Neural progenitor cell (in vitro differentiated cells): ENCODE results near the gene ZNG1B. TPM values are rescaled to one million over a fixed set of nuclear protein-coding genes. Genes with fewer than 3 reads are reported as not detected.
A peak's percentile ranks its signal among the peaks of the same experiment; 100 is the strongest.
"Not testable (repeated sequence)": the region's sequence is repeated elsewhere in the genome, so short reads cannot be mapped to it uniquely, and the experiment has no call there.

Source experiments
- DNase-seq: peaks from one replicate; pipeline ENCODE4 v3.0.0-alpha.2; 2016; ENCODE audit warnings: low spot score
- H2AFZ ChIP-seq: fragments of 200-600 bp; sonication (generic); replicated peaks from 2 replicates; pipeline ENCODE4 v1.6.1; 2016; ENCODE audit warnings: antibody characterized with exemption
- H3F3A ChIP-seq: fragments of 200-600 bp; sonication (generic); 2 replicates; pipeline ENCODE4 v1.6.1; 2016; ENCODE audit warnings: antibody characterized with exemption, low read depth
- H3K27ac ChIP-seq: fragments of 200-600 bp; sonication (generic); 2 replicates; pipeline ENCODE4 v1.5.1; 2016; ENCODE audit warnings: mild to moderate bottlenecking
- H3K27me3 ChIP-seq: fragments of 200-600 bp; sonication (generic); 2 replicates; pipeline ENCODE4 v1.6.1; 2016; ENCODE audit warnings: mild to moderate bottlenecking, moderate library complexity
- H3K36me3 ChIP-seq: fragments of 200-600 bp; sonication (generic); 2 replicates; pipeline ENCODE4 v1.5.1; 2016
- H3K4me1 ChIP-seq: fragments of 200-600 bp; sonication (generic); 2 replicates; pipeline ENCODE4 v1.6.1; 2016; ENCODE audit warnings: mixed run types
- H3K4me2 ChIP-seq: fragments of 200-600 bp; sonication (generic); 2 replicates; pipeline ENCODE4 v1.6.1; 2016
- H3K4me3 ChIP-seq: fragments of 200-600 bp; sonication (generic); 2 replicates; pipeline ENCODE4 v1.5.1; 2016
- H3K79me2 ChIP-seq: fragments of 200-600 bp; sonication (generic); 2 replicates; pipeline ENCODE4 v1.6.1; 2016; ENCODE audit warnings: low read depth
- H3K9ac ChIP-seq: fragments of 200-600 bp; sonication (generic); 2 replicates; pipeline ENCODE4 v1.6.1; 2016
- H3K9me3 ChIP-seq: fragments of 200-600 bp; sonication (generic); 2 replicates; pipeline ENCODE4 v1.5.1; 2016; ENCODE audit warnings: low read depth
- H4K20me1 ChIP-seq: fragments of 200-600 bp; sonication (generic); 2 replicates; pipeline ENCODE4 v1.6.1; 2016; ENCODE audit warnings: low read depth
- H3K27ac Mint-ChIP-seq: 3 replicates; pipeline ENCODE4 v1.8.0; 2021; ENCODE audit warnings: mixed read lengths
- H3K27me3 Mint-ChIP-seq: 2 replicates; pipeline ENCODE4 v1.8.0; 2022; ENCODE audit warnings: low read depth, mild to moderate bottlenecking, inconsistent platforms, moderate library complexity, mixed read lengths; ENCODE audit not compliant: insufficient read depth
- H3K36me3 Mint-ChIP-seq: 3 replicates; pipeline ENCODE4 v1.8.0; 2021; ENCODE audit warnings: mixed read lengths
- H3K4me1 Mint-ChIP-seq: 3 replicates; pipeline ENCODE4 v1.8.0; 2021; ENCODE audit warnings: mixed read lengths
- H3K4me3 Mint-ChIP-seq: 3 replicates; pipeline ENCODE4 v1.8.0; 2021; ENCODE audit warnings: mild to moderate bottlenecking, moderate library complexity, mixed read lengths
- H3K9me3 Mint-ChIP-seq: 3 replicates; pipeline ENCODE4 v1.8.0; 2020; ENCODE audit warnings: mixed read lengths
- EZH2 ChIP-seq: fragments of 200-600 bp; sonication (generic); IDR thresholded peaks from 2 replicates; pipeline ENCODE4 v1.6.1; 2017; ENCODE audit warnings: antibody characterized with exemption, mild to moderate bottlenecking, moderate library complexity
- EZH2phosphoT487 ChIP-seq: fragments of 200-600 bp; sonication (generic); IDR thresholded peaks from 2 replicates; pipeline ENCODE4 v1.6.1; 2017; ENCODE audit warnings: antibody characterized with exemption
- total RNA-seq: library from RNA; depleted of rRNA; stranded (reverse); fragments of >200 nt; gene quantifications from 2 replicates; pipeline ENCODE4 v1.2.3, GENCODE V29; 2015; ENCODE audit warnings: low replicate concordance

ZNG1B gene
- total RNA-seq, 1 donor from 2014 or later = 68.9 TPM

DNA sequence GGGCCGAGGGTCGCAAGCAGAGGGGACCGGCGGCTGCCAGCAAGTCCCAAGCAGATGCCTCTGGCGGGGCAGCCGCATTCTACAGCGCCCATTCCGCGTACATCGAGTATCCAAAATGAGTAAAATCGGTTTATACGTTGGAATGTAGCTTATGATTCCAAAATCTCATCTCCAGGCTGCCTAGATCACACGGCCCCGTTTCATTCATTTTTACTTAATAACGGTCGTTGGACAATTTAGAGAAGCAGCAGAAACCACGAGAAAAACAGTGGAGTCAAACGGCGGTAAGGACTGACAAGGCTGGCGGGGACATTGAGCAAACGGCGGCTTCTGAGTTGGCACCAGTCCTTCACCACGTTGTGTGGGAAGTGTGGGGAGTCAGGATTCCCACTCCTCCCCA lies 66.6 kb downstream of the ZNG1B start:
- H3K9ac ChIP-seq, H2AFZ ChIP-seq, H3K4me1 ChIP-seq, H3K79me2 ChIP-seq, H3K27ac Mint-ChIP-seq, H3K9me3 Mint-ChIP-seq, H3K36me3 ChIP-seq, H3K27ac ChIP-seq, H3K4me3 ChIP-seq, H3F3A ChIP-seq, H3K4me1 Mint-ChIP-seq, H3K36me3 Mint-ChIP-seq, H3K9me3 ChIP-seq: not testable (repeated sequence)
- peaks cover 13% of the 10 kb centered on the region for H4K20me1 ChIP-seq
- peak; percentile 71 for TF ChIP-seq EZH2phosphoT487
- TF ChIP-seq EZH2 = peak; percentile 74
- H3K27me3 ChIP-seq = peaks cover 97% of the 10 kb centered on the region
- H3K27me3 Mint-ChIP-seq = peaks cover 25% of the 10 kb centered on the region
- H3K4me2 ChIP-seq = peak overlapping the region; percentile 10
- DNase-seq = peak; percentile 24
- H3K4me3 Mint-ChIP-seq = peak overlapping the region; percentile 35

GRCh38 chr2:113507394-113508140 lies 70.1 kb downstream of the ZNG1B start:
- H3F3A ChIP-seq, H3K79me2 ChIP-seq, H3K36me3 ChIP-seq, H2AFZ ChIP-seq, H3K9me3 ChIP-seq, H4K20me1 ChIP-seq, DNase-seq, H3K4me2 ChIP-seq, H3K9me3 Mint-ChIP-seq, H3K27ac ChIP-seq, H3K27ac Mint-ChIP-seq, H3K4me1 ChIP-seq, H3K4me1 Mint-ChIP-seq, H3K4me3 Mint-ChIP-seq, H3K9ac ChIP-seq, H3K4me3 ChIP-seq, H3K36me3 Mint-ChIP-seq: not testable (repeated sequence)
- H3K27me3 Mint-ChIP-seq = peaks cover 25% of the 10 kb centered on the region
- peaks cover 89% of the 10 kb centered on the region for H3K27me3 ChIP-seq

DNA sequence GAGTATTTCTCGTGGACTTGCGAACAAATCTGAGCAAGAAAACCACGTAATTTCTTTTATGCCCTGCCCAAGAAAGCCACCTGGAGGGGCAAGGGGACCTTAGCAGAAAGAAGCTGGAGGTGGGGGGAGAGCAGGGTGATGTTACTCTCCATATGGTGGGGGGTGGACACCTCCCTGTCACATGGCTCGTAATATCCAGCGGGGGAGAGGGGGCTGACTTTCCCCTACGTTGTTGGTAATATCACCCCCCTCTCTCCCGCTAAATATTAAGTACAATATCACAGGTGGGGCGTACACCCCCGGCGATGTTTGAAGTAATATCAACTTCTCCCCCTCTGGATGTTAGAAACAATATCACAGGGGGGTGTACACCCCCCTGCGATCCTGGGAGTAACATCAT lies 70.7 kb downstream of the ZNG1B start:
- H3K9me3 Mint-ChIP-seq, H3K4me1 Mint-ChIP-seq, H3K4me3 Mint-ChIP-seq, DNase-seq, H3K27ac Mint-ChIP-seq, H3K9me3 ChIP-seq, H4K20me1 ChIP-seq, H3K36me3 Mint-ChIP-seq, H3K79me2 ChIP-seq, H3K36me3 ChIP-seq, H3K4me3 ChIP-seq, H2AFZ ChIP-seq, H3K4me2 ChIP-seq, H3K4me1 ChIP-seq, H3K27ac ChIP-seq, H3F3A ChIP-seq, H3K9ac ChIP-seq: not testable (repeated sequence)
- H3K27me3 ChIP-seq = peaks cover 86% of the 10 kb centered on the region
- H3K27me3 Mint-ChIP-seq = peaks cover 21% of the 10 kb centered on the region

- not testable (repeated sequence) for H3K27ac ChIP-seq, H3K4me1 ChIP-seq, H3K4me3 ChIP-seq, H3K4me1 Mint-ChIP-seq, H3K4me3 Mint-ChIP-seq, H2AFZ ChIP-seq, DNase-seq, H3K4me2 ChIP-seq, H3K36me3 Mint-ChIP-seq, H3K27ac Mint-ChIP-seq, H3K79me2 ChIP-seq, H3K9ac ChIP-seq, H4K20me1 ChIP-seq, H3K9me3 Mint-ChIP-seq, H3K9me3 ChIP-seq, H3F3A ChIP-seq, H3K36me3 ChIP-seq
- H3K27me3 Mint-ChIP-seq = peaks cover 15% of the 10 kb centered on the region
- H3K27me3 ChIP-seq = peaks cover 75% of the 10 kb centered on the region
Observed at GRCh38 chr2:113510913-113511312, 73.4 kb downstream of the ZNG1B start.

- peaks cover 15% of the 10 kb centered on the region for H3K27me3 Mint-ChIP-seq
- H2AFZ ChIP-seq, H3K27ac ChIP-seq, H4K20me1 ChIP-seq, H3K36me3 Mint-ChIP-seq, H3F3A ChIP-seq, H3K79me2 ChIP-seq, H3K9ac ChIP-seq, H3K9me3 ChIP-seq, H3K4me1 ChIP-seq, H3K36me3 ChIP-seq, H3K27ac Mint-ChIP-seq, H3K9me3 Mint-ChIP-seq, H3K4me2 ChIP-seq, H3K4me1 Mint-ChIP-seq, H3K4me3 ChIP-seq, DNase-seq, H3K4me3 Mint-ChIP-seq: not testable (repeated sequence)
- H3K27me3 ChIP-seq = peaks cover 66% of the 10 kb centered on the region
Observed at GRCh38 chr2:113511859-113512258, 74.4 kb downstream of the ZNG1B start.

GRCh38 chr2:113515457-113515856 lies 78.0 kb downstream of the ZNG1B start:
- peaks cover 34% of the 10 kb centered on the region for H3K27me3 ChIP-seq
- H3K27ac ChIP-seq, H3K36me3 Mint-ChIP-seq, H3K9me3 ChIP-seq, H3K4me3 ChIP-seq, H3K36me3 ChIP-seq, H3K79me2 ChIP-seq, H3K27me3 Mint-ChIP-seq, H3K4me2 ChIP-seq, H3K27ac Mint-ChIP-seq, H4K20me1 ChIP-seq, H3K4me3 Mint-ChIP-seq, H3K9ac ChIP-seq, DNase-seq, H2AFZ ChIP-seq, H3K4me1 ChIP-seq, H3K4me1 Mint-ChIP-seq, H3K9me3 Mint-ChIP-seq, H3F3A ChIP-seq: not testable (repeated sequence)

DNA sequence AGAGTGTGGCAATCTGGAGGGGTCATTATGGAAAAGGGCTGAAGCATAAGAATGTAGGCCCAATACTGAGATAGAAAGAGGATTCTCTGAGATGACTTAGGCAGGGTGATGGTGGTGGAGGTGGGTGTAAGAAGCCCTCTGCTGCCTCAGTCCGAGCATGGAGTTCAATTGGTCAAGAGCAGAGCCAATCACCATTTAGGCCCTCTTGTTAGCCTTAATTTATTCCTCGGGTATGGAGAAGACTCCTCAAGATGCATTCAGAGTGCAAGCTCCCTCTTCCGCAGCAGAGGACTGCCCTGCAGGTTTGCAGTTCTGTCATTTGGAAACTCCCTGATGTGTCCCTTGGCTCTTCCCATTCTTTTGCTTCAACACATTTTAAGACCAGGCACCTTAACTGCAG lies 78.5 kb downstream of the ZNG1B start:
- not testable (repeated sequence) for H3K27ac Mint-ChIP-seq, H3F3A ChIP-seq, H3K36me3 Mint-ChIP-seq, H3K4me1 ChIP-seq, DNase-seq, H3K79me2 ChIP-seq, H3K9me3 Mint-ChIP-seq, H3K9me3 ChIP-seq, H3K9ac ChIP-seq, H3K36me3 ChIP-seq, H3K4me1 Mint-ChIP-seq, H3K4me3 Mint-ChIP-seq, H3K27me3 Mint-ChIP-seq, H4K20me1 ChIP-seq, H3K4me2 ChIP-seq, H3K4me3 ChIP-seq, H2AFZ ChIP-seq, H3K27ac ChIP-seq
- peaks cover 30% of the 10 kb centered on the region for H3K27me3 ChIP-seq

GRCh38 chr2:113517025-113517424 lies 79.5 kb downstream of the ZNG1B start:
- peaks cover 22% of the 10 kb centered on the region for H3K27me3 ChIP-seq
- not testable (repeated sequence) for H3K27ac ChIP-seq, H3K4me1 Mint-ChIP-seq, H3K4me2 ChIP-seq, H3K36me3 ChIP-seq, H3K4me1 ChIP-seq, H3K9me3 Mint-ChIP-seq, DNase-seq, H3K9me3 ChIP-seq, H3F3A ChIP-seq, H3K4me3 Mint-ChIP-seq, H3K9ac ChIP-seq, H3K27me3 Mint-ChIP-seq, H3K27ac Mint-ChIP-seq, H4K20me1 ChIP-seq, H3K4me3 ChIP-seq, H2AFZ ChIP-seq, H3K36me3 Mint-ChIP-seq, H3K79me2 ChIP-seq
